Uterus (tissue), 4 donors: ENCODE data around the gene EGLN3. TPM values are rescaled to one million over a fixed set of nuclear protein-coding genes. Genes with fewer than 3 reads are reported as not detected.
A peak's percentile ranks its signal among the peaks of the same experiment; 100 is the strongest.

ENCODE experiments used
- DNase-seq, 2 donors: peaks; one replicate each; pipeline ENCODE4 v3.0.0-alpha.2; 2019 to 2020
- H3K27ac ChIP-seq, 2 donors: fragments of 200-600 bp; sonication (generic); 1 replicate in 1 of 2; 2 replicates in 1 of 2; pipeline ENCODE4 v1.5.1; 2016 to 2018
- H3K27me3 ChIP-seq, 2 donors: fragments of 200-600 bp; sonication (generic); one replicate each; pipeline ENCODE4 v1.5.1; 2018 to 2019; ENCODE audit warnings: control low read depth in 1 of 2
- H3K36me3 ChIP-seq, 2 donors: fragments of 200-600 bp; sonication (generic); one replicate each; pipeline ENCODE4 v1.5.1; 2019; ENCODE audit warnings: control low read depth in 1 of 2
- H3K4me1 ChIP-seq, 2 donors: fragments of 200-600 bp; sonication (generic); one replicate each; pipeline ENCODE4 v1.5.1; 2018 to 2019; ENCODE audit warnings: control low read depth in 1 of 2
- H3K4me3 ChIP-seq, 2 donors: fragments of 200-600 bp; sonication (generic); 1 replicate in 1 of 2; 2 replicates in 1 of 2; pipeline ENCODE4 v1.5.1; 2018 to 2019; ENCODE audit warnings: mild to moderate bottlenecking in 1 of 2
- H3K9me3 ChIP-seq, 2 donors: fragments of 200-600 bp; sonication (generic); one replicate each; pipeline ENCODE4 v1.5.1; 2019; ENCODE audit warnings: control low read depth in 1 of 2
- POLR2A ChIP-seq, 2 donors: fragments of 450-650 bp; IDR thresholded peaks; one replicate each; pipeline ENCODE4 v1.6.1; 2016; ENCODE audit warnings: antibody characterized with exemption in 2 of 2, mild to moderate bottlenecking in 1 of 2, moderate library complexity in 1 of 2
- intact Hi-C: fragments of 100-400 bp; cut with DNase I; formaldehyde crosslinking; loops from one replicate; pipeline ENCODE4 v1.15.1; 2023; ENCODE audit warnings: low total_unique reads
- total RNA-seq, 4 donors: library from RNA; depleted of rRNA in 3 of 4; stranded (reverse); fragments of >200 nt in 3 of 4; gene quantifications; one replicate each; pipeline versions ENCODE4 v1.1.0 to v1.2.4, GENCODE V29; 2014 to 2023
- TF ChIP-seq, protein P1 (sequence below), 4 experiments: fragments of 200-600 bp in 2 of 4; fragments of 450-650 bp in 2 of 4; sonication (generic) in 2 of 4; IDR thresholded peaks; one replicate each; pipeline ENCODE4 v1.5.1; 2016 to 2019; ENCODE audit warnings: antibody characterized with exemption in 4 of 4, mild to moderate bottlenecking in 2 of 4, moderate library complexity in 1 of 4
- donor health status: DM: yes; HTN: yes; CAD: no.

EGLN3 gene
- total RNA-seq, 4 donors from 2014 or later: 2.6 to 42.7 (median 8.7) TPM

DNA sequence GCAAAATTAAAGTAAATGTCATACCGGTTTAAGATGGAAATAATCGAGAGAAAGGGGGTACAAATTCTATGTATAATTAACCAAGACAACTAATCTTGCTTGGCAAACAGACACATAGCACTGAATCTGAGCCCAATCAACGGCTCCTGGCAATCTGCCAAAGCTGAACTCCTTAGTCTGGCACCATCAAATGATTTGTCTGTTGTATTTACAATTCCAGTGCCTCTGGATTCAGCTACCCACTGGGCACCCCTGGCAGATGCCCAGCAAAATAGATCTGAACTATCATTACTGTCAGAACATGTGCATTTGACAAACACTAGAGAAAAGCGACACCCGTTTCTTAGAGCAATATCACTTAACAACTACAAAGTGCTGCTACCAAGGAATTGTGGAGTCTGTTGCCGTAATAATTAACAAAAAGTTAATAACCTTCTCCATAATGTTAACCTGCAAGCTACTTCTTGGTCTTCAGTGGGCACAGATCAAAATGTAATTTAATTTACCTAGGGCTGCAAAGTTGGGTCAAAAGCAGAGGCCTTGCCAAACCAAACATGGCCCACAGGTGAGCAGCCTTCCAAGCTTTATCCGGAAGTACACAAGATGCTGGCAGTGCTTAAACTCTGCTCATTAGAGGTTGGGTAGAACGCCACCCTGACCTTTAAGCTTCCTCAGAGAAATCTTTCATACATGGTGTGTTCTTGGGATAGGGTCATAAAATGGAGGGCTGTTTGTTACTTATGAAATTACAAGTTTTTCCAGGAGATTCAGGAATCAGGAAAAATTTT is 7.6 kb downstream of the EGLN3 start:
- Histone ChIP-seq H3K9me3 (no peaks in the 10 kb centered on the region), H3K4me3 (no peak overlapping the region), H3K27ac (no peak overlapping the region), H3K27me3 (no peaks in the 10 kb centered on the region), H3K36me3 (no peaks in the 10 kb centered on the region), H3K4me1 (no peaks in the 10 kb centered on the region)
- intact Hi-C loops: no loop called here
- no peak for DNase-seq
- TF ChIP-seq, protein P1, sequence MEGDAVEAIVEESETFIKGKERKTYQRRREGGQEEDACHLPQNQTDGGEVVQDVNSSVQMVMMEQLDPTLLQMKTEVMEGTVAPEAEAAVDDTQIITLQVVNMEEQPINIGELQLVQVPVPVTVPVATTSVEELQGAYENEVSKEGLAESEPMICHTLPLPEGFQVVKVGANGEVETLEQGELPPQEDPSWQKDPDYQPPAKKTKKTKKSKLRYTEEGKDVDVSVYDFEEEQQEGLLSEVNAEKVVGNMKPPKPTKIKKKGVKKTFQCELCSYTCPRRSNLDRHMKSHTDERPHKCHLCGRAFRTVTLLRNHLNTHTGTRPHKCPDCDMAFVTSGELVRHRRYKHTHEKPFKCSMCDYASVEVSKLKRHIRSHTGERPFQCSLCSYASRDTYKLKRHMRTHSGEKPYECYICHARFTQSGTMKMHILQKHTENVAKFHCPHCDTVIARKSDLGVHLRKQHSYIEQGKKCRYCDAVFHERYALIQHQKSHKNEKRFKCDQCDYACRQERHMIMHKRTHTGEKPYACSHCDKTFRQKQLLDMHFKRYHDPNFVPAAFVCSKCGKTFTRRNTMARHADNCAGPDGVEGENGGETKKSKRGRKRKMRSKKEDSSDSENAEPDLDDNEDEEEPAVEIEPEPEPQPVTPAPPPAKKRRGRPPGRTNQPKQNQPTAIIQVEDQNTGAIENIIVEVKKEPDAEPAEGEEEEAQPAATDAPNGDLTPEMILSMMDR (IDR thresholded peaks at IDR 0.05): no peak
- TF ChIP-seq POLR2A (IDR thresholded peaks at IDR 0.05): no peak

DNA sequence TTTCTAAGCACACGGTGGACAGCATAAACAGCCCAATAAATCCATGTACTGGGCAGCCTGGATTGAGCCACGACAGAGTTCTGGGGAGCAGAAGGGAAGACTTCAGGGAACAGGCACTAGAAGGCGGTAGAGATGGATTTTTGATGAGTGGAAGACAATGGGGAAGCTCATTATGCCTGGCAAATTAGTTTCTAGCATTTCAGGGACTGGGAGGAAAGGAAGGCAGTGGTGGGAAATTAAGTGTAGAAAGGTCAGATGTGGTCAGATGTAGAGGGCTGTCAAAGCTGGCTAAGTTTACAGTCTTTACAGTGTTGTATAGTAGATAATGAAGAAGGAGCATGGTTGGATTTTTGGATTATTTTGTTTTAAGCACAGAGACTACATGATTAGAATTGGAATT is 9.2 kb downstream of the EGLN3 start:
- Histone ChIP-seq H3K4me1 (no peaks in the 10 kb centered on the region), H3K9me3 (no peaks in the 10 kb centered on the region), H3K4me3 (no peak overlapping the region), H3K27ac (no peak overlapping the region), H3K27me3 (no peaks in the 10 kb centered on the region), H3K36me3 (no peaks in the 10 kb centered on the region)
- intact Hi-C loops: no loop called here
- no peak for DNase-seq
- TF ChIP-seq, protein P1 (IDR thresholded peaks at IDR 0.05): no peak
- TF ChIP-seq POLR2A (IDR thresholded peaks at IDR 0.05): no peak

DNA sequence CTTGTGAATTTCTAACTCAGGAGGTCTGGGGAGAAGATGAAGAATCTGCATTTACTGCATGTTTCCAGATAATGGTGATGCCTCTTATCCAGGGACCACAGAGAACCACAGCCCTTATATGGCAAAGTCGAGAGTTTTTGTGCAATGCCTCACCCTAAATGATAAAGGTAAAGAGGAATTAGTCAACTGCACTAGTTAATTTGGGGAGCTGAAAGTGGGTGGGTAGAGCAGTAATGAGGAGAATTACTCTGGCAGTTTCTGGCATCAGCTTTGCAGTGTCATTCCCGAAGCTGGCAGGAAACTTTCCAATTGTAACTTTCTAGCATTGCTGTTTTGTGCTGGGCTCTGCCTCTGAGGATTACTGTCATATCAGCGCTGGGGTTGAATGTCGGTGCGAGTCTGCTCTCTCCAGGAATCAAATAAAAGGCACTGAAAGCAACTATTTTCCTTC is 10.3 kb downstream of the EGLN3 start:
- H3K27ac ChIP-seq: no peak overlapping the region
- no peaks in the 10 kb centered on the region for H3K36me3 ChIP-seq

DNA sequence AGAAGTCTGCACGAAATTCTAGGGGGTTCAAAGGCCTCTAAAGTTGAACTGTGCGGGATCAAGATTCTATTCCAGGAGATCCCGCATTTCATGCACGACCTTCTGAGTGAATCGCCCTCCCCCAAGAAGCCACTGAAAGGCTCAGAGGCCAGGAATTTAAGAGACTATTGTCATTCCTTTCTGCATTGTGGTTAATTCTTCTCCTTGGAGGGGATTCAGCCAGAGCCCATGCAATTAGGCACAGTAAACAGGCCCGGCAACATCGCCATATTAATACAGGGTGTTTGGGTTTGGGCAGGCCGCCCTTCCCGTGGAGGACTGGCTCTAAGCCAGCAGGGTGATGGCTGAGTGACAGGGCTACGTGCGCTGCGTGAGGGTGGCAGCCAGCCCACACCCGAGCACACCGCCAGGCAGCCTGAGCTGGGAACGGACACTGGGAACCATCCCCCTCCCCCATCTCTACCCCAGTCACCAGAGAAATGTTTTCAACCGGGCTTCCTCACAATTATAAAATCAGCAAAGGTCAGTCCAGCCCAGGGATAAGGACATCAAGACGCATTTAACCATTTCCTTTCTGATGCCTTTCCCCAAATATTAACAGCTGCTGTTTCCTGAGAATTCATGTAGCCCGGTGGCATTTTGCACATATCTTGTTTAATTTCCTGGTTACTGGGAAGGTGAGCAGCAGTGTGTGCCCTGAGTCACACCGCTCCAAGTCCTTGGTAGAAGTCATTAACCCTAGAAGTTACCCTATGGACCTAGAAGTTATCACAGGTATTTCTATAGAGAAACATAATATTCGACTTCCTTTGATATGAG is 12.5 kb downstream of the EGLN3 start:
- TF ChIP-seq POLR2A (IDR thresholded peaks at IDR 0.05): no peak
- TF ChIP-seq, protein P1 (IDR thresholded peaks at IDR 0.05): no peak
- Histone ChIP-seq H3K27me3 (no peaks in the 10 kb centered on the region), H3K36me3 (no peaks in the 10 kb centered on the region), H3K4me3 (no peak overlapping the region), H3K27ac (peak overlapping the region in 1 of 2 donors; percentile 29), H3K4me1 (no peaks in the 10 kb centered on the region), H3K9me3 (no peaks in the 10 kb centered on the region)
- peak; percentile 35 to 64 for DNase-seq
- intact Hi-C loops: no loop called here

More for the DNA sequence above, 10.3 kb downstream of the EGLN3 start:
- intact Hi-C loops: no loop called here
- TF ChIP-seq POLR2A (IDR thresholded peaks at IDR 0.05): no peak
- TF ChIP-seq, protein P1 (IDR thresholded peaks at IDR 0.05): no peak
- Histone ChIP-seq H3K9me3 (no peaks in the 10 kb centered on the region), H3K27me3 (no peaks in the 10 kb centered on the region), H3K4me1 (no peaks in the 10 kb centered on the region), H3K4me3 (no peak overlapping the region)
- DNase-seq: no peak

DNA sequence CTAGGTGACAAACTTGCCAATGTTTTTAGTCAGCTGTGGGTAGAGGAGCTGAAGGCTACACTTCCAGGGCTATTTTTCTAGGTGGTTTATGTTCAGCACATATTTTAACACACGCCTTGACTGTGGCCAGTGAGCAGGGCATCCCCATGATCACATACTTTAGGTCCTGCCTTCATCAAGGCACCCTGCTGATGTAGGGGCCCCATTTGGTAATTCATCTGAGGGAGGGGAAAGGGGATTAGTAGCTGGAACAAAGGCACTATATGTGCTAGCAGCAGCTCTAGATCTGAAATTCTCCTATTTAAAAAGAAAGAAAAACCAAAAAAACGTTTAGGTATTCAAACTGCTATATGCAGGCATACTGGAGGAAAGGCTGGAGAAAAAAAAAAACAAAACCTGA is 14.5 kb downstream of the EGLN3 start:
- TF ChIP-seq POLR2A (IDR thresholded peaks at IDR 0.05): no peak
- TF ChIP-seq, protein P1 (IDR thresholded peaks at IDR 0.05): no peak
- Histone ChIP-seq H3K27ac (no peak overlapping the region), H3K36me3 (no peaks in the 10 kb centered on the region), H3K4me1 (no peaks in the 10 kb centered on the region), H3K9me3 (no peaks in the 10 kb centered on the region), H3K4me3 (no peak overlapping the region), H3K27me3 (no peaks in the 10 kb centered on the region)
- intact Hi-C loops: no loop called here
- no peak for DNase-seq
